NCI-H1417 treated with DMSO at 0.1 percent for 48 hours (cell line): ENCODE data around the gene DUSP8.

Source experiments
- DNase-seq: peaks from one replicate; lab custom pipeline; 2025; lab: John Stamatoyannopoulos, UW

DUSP8 gene

DNA sequence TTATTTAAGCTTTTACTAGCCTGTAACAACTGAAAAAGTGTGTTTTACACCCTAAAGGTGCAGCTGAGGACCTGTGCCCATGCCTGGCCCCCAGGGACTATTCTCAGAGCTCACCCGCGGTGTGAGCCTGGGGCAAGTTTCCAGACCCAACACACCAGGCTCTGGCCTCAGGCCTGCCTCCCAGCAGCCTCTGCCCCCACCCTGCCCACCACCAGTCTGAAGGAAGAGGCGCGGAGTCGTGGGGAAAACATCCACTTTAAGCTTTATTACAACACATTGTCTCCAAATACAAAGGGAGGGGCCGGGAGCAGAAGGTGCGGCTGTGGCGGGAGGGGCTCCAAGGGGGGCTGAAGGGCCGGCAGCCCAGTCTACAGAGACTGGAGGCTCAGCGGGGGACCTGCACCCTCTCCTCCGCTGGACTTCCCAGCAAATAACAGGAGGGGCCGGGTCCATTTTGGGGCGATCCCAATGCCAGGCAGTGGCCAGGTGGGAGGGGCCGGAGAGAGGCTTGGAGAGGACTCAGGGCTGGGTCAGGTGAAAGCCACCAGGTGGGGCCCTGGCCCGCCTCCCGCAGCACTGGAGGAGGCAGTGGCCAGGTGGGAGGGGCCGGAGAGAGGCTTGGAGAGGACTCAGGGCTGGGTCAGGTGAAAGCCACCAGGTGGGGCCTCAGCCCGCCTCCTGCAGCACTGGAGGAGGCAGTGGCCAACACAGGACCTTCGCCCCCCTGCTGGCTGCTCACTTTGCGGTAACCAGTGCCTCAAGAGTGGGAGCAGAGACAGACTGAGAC is 18.1 kb downstream of the DUSP8 start:
- no peak for DNase-seq

DNA sequence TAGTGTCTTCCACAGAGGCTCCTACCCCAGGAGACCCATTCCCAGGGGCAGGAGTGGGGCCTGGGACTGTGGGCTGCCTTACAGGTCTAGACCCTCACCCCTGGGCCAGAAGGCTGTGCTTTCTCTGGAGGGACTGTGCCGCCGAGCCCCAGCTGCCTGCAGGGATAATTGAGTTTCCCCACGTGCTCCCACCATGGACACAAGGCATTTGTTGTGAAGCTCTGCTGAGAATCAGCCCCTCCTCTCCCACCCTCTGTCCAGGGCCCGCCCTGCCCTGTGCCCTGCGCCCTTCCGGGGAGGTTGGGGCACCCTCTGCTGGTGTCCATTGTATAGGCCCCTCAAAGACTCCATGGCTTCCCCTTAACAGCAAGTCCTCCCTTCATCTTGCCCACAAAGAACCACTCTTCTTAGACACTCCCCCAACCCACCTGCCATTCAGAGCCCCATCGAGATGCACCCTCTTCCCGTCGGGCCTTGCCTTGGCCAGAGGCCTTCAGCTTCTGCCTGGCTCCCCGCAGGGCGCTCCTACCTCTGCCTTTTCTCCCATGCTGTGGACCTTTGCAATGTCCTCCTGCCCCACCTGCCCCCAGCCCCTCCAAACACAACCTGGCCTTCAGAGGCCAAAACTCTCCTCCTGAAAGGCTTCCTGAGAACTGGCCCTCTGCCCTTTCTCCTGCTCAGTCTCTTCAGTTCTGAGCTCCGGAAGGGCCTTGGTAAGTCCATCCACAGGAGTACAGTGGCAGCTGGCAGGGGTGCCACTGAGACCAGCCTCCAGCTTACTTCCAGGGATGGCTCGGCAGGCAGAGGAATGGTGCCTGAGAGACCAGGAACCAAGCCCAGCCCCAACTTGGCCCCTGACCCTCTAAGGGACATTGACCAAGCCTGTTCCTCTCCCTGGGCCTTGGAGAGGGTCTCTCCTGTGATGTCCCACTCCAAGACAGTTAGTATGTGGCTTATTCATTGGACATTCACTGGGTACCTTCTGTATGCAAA is 22.4 kb downstream of the DUSP8 start:
- DNase-seq = no peak

DNA sequence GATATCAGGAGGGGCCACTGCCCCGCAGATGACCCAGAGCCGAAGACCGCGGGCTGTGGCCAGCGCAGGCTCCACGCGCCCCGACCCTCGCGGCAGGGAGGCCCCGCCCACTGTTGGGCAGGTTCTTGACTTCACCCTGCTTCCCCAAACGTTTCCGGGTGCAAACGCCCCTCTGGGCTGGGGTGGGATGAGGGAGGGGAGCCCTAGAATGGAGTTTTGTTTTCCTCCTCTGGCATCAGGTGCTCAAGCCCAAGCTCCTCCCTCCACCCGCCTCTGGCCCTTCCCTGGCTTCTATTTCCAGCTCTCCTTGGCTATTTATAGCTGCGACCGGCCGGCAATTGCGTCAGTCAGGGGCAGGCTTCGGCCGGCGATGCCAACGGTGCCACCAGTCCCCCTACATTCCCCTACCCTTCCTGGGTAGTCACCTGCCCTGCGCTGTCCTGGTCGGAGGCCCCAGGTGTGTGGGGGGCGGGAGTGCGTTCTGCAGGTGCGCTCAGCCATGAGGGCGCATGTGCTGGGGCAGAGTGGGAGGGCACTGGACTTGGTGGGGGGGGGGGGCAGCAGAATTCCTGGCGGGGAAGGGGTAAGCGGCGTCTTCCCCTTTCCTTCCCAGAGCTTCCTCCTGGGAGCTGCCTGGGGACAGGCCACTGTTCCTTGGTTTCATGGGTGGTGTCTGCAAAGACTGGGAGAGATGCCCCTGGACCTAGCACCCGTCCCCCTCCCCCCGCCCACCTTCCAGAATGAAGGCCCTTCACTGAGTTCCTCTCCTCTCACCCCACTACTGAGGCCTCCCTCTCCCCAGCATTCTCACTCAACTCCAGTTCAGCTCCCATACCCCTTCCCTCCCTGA is 23.6 kb downstream of the DUSP8 start:
- no peak for DNase-seq

DNA sequence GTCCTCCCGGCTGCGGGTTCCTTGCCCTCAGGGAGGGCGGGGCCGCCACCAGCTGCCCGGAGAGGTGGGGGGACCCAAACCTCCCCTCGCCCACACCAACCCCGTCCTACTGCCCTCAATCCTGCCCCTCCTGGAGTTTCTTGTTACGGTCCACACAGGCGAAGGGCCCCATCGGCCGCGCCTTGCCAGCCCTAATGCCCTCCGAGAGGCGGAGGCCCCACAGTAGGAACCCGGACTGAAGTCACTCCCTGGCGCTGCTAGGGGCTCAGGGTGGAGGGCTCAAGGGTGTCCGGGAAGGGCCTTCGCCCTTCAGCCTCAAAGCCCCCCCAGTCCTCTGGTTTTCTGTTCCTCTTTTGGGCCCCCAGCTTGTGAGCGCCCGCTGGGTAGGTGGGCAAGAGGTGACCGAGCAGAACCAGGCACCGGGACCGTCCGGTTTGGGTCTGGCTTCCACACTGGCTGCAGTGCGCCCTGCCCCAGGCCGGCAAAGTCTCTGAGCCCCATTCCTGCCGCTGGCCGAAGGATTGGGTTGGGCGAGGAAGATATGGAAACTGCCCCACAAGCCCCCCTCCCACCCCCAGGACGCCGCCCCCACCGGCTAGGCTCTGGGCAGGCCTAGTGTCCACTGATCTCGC is 24.5 kb downstream of the DUSP8 start:
- DNase-seq = no peak

DNA sequence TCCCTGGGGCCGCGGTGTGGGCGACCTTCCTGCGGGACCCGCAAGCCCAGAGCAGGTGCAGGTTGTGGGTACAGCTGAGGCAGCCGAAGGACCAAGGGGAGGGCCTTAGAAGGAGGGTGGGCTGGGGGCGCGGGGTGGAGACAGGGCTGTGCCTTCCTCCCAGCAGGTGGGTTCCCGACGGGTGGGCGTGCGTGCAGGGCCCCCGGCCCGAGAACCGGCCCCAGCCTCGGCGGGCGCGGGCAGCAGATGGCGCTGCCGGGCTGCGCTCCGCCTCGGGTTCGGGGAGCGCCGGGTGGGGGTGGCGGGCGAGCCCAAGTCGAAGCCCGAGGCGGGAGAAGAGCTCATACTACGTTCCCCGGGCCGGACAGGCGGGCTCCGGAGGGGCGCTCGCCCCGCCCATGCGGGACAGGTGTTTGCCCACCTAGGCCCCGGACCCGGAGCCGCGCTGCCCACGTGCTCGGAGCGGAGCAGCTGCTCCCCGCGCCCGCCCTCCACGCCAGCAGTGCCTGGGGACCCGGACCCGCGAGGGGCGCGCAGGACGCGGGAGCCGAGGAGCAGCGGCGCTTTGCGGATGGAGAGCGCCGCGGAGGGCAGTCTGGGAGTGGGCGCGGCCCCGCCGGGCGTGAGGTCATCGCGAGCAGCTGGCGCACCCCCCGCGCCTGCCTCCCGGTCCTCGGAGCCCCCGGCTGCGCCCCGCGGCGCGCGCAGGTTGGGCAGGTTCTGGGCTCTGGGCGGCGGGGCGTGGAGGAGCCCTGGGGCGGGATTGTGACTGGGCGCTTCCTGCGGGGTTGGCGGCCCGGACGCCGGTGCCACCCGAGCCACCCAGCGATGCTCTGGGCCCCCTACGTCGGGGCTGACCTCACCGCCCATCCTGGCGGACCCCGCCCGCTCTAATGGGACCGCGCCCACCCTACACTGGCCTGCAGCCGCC is 25.3 kb downstream of the DUSP8 start:
- no peak for DNase-seq

DNA sequence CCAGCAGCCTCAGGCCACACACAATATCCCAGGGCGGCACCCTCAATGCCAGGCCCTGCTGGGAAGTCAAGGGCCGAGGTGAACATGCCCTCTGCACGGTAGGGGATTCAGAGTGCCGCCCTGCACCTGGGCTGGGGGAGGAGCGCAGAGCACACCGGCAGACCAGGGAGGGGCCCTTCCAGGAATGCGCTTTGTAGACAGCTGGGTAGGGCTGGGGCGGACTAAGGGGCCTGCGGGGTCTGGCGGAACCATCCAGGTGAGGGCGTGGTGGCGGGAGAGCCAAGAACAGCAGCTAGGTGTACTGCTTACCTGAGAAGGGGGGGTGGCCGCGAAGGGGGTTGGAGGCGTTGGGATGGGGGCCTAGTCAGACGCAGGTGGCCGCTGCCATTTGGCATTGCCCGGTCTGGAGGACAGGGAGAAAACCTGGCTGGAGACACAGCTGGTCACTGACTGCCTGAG is 26.0 kb downstream of the DUSP8 start:
- DNase-seq = no peak

DNA sequence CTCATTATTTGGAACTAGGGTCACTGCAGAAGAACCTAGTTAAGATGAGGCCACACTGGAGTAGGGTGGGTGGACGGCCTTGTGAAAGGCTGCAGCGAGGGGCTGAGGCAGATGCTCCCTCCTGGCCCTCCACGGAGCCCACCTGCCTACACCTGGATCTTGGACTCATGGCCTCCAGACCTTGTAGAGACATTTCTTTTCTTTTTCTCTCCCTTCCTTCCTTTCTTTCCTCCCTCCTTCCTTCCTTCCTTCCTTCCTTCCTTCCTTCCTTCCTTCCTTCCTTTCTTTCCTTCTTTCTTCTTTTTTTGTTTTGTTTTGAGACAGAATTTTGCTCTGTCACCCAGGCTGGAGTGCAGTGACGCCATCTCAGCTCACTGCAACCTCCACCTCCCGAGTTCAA is 26.6 kb downstream of the DUSP8 start:
- no peak for DNase-seq

DNA sequence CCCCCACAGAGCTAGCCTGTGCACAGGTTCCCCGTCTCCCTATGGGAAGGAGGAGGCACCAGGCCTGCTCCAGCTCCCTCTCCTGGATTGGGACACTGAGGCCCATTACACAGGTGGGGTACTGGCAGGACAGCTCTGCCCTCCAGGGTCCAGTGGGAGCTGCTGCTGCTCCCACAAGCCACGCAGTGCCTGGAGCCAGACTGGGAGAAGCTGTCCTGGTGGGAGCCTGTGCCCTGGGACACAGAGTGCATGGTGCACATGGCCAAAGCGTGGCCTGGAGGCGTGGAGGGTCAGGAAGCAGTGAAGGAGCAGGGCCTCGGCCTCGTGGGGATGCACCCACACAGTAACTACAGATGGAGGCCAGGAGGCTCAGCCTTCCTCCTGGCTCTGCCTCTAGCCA is 27.5 kb downstream of the DUSP8 start:
- no peak for DNase-seq

DNA sequence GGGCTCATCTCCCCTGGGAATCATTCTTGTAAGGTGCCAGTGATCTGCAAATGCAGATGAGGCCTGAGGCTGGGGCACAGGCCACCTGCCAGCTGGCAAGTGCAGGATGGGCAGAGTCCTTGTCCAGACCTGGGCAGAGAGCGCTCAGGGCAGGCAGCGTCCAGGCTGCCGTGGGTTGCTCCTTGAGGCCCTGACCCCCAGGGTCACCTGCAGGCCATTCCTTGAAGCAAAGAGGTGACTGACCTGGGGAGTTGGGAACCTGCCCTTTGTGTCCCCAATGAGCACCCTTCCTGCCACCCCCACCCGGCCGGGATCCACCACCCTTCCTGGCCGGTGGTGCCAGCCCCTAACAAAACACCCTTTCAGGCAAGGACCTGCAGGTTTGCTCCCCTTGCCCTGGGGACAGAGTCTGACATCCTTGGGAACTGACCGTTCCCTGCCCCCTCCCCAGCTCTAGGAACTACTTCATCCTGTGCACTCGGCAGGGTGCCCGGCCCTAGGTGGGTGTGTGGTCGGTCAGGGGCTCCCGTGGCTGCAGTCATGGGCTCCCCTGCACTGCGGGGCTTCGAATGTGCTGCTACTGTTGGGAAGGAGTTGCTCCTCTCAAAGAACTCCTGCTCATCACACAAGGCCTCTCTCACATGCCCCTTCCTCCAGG is 28.3 kb downstream of the DUSP8 start:
- DNase-seq = no peak

DNA sequence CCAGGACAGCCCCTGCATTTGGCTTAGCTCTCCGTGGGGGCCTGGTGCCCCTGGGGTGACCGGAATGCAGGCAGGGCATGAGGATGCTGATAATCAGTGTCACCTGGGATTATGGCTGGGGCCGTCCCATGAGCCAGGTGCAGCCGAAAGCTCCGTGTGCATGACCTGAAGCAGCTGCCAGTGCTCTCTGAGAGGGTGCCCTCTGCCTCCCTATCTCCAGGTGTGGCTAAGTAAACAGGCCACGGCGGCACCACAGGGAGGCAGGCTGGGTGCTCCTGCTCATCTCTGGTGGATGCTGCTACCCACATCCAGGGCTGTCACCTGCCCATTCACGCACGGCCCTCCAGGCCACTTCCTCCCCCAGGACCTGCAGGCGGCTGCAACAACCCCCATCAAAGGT is 29.8 kb downstream of the DUSP8 start:
- DNase-seq = no peak

DNA sequence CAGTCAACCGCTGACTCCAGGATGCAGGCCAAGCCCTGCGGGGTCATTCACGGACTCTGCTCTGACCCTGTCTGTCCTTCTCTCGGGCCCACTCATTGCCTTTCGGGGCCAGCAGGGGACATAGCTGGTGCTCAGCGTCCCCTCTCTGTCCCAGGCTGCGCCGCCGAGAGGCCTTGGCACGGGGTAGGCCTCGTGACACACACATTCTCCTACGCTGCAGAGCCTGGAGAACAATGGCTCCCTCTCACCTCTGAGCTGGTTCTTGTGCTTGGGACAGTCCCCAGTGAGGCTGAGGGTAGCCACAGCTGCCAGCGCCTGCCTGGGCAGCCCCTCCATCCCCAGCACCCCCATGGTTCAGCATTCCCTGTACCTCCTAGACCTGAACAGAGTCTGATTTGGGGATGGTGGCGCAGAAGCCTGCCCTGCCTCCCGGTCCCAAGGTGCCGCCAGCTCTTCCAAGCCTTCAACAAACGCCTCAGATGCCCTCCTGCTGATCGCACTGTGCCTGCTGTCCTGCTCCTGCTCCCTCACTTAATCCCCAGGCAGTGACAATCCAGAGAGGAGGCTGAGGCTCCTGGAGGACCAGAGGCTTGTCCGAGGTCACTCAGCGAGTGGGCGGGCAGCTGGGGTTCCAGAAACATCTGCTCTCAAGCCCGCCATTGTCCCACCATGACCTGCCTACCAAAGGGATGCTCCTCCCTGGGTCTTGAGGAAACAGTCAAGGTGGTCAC is 30.4 kb downstream of the DUSP8 start:
- DNase-seq = no peak

DNA sequence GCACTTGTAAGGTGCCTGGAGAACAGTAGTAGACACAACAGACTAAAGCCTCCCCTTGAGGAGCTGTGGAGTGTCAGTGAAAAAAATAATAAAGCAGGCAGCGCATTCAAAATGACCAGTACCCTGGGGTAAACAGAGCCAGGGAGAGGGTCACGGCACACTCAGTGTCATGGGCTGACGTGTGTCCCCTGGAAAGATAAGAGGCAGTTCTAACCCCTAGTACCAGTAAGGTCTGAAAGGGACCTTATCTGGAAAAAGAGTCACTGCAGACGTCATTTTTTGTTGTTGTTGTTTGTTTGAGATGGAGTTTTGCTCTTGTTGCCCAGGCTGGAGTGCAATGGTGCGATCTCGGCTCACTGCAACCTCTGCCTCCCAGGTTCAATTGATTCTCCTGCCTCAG is 32.0 kb downstream of the DUSP8 start:
- DNase-seq = no peak

DNA sequence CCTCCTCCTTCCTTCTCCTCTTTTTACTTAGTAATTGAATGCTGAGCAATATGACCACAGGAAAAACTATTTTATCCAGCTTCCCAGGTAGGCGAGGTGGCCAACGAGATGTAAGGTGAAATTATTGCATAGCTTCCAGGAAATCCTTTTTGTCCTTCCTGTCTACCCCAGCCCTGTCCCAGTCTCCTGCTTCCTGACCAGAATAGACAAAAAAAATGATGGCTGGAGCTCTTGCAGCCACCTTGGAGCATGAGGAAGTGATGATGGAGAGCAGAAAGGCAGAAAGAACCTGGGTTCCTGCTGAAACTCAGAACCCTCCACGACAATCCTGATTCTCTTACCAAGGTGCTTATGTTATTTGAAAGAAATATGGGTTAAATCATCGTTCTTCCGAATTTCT is 33.9 kb downstream of the DUSP8 start:
- DNase-seq = no peak

DNA sequence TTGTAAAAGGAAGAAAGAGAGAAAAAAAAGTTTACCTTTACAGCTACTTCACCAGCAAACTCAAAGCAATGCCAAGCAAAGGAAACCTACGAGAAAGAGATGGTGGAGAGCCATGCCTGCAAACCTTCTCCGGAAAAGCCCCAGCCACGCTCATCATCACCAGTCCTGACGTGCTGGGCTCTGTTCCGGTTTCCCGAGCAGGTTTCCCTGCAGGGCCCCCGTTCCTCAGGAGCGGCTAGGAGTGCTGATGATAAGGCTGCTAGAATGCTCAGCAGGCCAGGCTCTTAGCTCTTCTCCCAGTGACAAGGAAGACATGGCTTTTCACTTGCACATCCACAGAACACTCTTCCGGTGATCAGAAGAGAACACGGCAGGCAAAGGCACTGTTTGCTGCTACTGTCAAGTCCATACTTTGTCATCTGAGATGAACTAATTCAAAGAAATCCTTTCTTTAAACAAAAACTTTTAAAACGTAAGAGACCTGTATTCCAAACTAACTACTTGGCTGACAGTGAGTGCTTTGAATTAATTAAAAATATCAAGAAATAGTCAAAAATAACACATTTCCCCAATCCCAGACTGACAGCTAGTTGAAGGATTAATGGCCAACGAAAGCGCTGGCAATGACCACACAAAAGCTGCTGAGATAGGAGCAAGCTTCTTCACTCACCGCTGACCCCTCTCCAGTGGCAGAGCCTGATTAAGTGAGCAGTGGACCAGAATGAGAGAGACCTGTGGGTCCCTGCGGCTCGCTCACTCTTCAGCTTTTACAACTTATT is 35.8 kb downstream of the DUSP8 start:
- DNase-seq = no peak

DNA sequence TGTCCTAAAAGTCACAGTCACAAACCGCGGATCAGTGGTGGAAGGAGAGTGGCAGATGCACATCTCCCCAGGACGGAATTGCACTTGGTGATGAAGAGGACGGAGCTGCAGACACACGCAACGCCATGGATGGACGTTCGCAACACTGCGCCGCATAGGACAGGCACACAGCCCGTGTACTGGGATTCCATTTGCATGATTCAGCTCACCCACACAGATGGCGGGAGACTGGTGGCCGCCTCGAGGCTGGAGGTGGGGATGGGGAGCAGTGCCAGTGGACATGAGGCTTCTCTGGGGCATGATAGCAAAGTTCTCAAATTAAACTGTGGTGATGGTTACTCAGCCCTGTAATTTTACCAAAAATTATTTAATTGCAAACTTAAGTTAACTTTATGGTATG is 37.4 kb downstream of the DUSP8 start:
- DNase-seq = no peak

DNA sequence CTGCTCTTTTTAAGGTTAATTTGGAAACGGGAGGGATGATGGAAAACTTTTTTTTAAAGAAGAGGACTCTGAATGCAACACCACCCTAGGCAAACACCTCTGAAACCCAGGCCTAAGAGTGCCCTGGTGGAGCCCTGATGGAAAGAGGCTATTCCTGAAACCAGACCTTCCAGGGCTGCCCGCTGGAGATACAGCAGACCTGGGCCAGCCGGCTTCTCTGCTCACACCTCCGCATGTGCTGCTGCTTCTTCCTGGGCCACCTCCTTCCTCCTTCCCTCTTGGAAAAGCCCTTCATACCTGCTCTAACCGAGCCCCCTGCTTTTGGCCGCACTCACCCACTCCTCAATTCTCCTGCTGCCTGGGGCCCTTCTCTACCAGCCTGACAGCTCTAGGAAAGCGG is 37.9 kb downstream of the DUSP8 start:
- DNase-seq = no peak

DNA sequence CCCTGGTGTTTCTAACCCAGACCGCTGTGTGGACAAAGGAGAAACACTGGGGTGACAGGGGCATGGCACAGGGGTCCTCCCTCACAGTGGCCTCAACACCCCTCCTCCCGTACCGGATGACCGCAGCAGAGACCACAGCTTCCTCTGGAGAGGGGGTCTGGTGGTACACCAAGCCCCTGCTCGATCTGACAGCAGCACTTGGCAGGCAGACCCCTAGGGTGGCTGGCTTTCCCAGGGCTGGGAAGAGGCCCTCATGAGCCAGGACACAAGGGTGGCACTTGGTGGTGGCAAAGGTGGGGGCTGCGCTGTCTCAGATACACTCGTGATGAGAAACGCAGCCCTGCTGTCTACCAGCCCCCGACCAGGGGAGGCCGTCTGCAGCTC is 38.7 kb downstream of the DUSP8 start:
- no peak for DNase-seq

DNA sequence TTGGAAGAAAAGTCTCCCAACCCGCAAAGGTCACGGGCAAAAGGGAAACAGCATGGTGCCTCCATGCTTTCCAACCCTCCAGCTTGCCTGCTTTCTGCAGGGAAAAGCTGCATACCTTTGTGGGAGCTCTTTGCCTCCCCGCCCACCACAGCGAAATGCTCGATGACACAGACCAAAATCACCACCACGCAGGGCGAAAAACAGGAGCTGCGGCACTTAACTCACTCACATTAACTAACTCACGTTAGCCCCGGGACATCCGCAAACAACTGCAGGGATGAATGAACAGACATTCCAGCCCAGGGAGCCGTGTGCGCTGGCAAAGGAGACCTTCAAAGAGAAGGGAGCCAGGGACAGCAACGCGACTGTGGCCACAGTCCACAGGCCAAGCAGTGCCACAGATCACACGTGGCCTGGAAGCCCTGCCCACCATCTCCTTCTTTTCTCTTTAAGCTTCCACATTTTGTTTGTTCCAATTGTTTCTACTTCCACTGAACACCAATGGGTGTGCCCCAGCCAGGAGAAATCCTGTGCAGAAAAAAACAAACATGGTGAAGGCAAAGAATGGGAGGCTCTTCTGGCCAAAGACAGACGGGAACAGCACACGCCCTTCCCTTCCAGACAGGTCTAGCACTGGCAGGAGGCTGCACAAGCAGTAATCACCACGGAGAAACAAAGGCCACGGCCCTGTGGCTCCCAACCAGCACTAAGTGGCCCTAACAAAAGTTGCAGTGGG is 39.3 kb downstream of the DUSP8 start:
- no peak for DNase-seq
